ENCODE data around the gene MAGOH. TPM values are rescaled to one million over a fixed set of nuclear protein-coding genes. Genes with fewer than 3 reads are reported as not detected.
"Not testable (repeated sequence)": the region's sequence is repeated elsewhere in the genome, so short reads cannot be mapped to it uniquely, and the experiment has no call there.

Gene MAGOH
- polyA plus RNA-seq, 3 donors from 2014 or later, result 63.4 to 109 (median 109) TPM

DNA sequence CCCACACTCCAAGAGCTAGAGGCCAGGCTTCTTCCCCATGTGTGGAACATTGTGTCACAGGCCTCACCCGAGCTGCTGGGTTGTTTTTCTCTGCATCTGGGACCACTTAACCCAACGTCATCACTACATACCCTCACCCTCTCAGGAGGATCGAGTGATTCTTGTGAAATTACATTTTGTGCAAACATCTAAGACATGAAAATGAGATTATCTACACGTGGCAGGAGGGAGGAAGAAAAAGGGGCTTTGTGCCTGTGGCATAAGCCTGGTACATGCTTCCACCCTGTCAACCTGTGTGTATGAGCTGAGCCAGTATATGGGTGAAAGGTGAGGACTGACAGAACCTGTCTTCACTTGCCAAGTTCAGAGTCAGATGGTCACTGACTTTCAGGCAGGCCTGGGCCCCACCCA lies 40.1 kb downstream of the MAGOH start:
- H3K4me3 Mint-ChIP-seq, result peak overlapping the region; percentile 87 to 99 (median 96)
- peaks cover 9 to 18% (median 12%) of the 10 kb centered on the region in 3 donors for H3K36me3 Mint-ChIP-seq
- peaks cover 24 to 28% of the 10 kb centered on the region in 2 donors for H3K4me1 Mint-ChIP-seq
- H3K9me3 Mint-ChIP-seq, result no peaks in the 10 kb centered on the region
- peak overlapping the region; percentile 98 to 100 (median 100) for H3K27ac Mint-ChIP-seq
- H3K27me3 Mint-ChIP-seq (ENCODE audit: low read depth in 3 of 3), result peaks cover 3 to 9% (median 9%) of the 10 kb centered on the region in 3 donors
- DNase-seq, result no peak

- no peaks in the 10 kb centered on the region for H3K9me3 Mint-ChIP-seq
- H3K27ac Mint-ChIP-seq, result peak overlapping the region; percentile 98 to 100 (median 100)
- peak overlapping the region; percentile 87 to 99 (median 96) for H3K4me3 Mint-ChIP-seq
- H3K27me3 Mint-ChIP-seq (ENCODE audit: low read depth in 3 of 3), result peaks cover 3 to 9% (median 9%) of the 10 kb centered on the region in 3 donors
- no peak for DNase-seq
- H3K36me3 Mint-ChIP-seq, result peaks cover 2 to 11% (median 6%) of the 10 kb centered on the region in 3 donors
- peaks cover 24 to 28% of the 10 kb centered on the region in 2 donors for H3K4me1 Mint-ChIP-seq
Measured at GRCh38 chr1:53197291-53198200, 40.8 kb downstream of the MAGOH start.

- peaks cover 24 to 28% of the 10 kb centered on the region in 2 donors for H3K4me1 Mint-ChIP-seq
- DNase-seq, result peak; percentile 95 to 96 (median 95)
Measured at GRCh38 chr1:53196485-53197290, 41.6 kb downstream of the MAGOH start, which contains the start of gene CPT2. TSS of gene CPT2 (plus strand) at chr1:53196824. CDS start at chr1:53196944, 120 bp downstream.

DNA sequence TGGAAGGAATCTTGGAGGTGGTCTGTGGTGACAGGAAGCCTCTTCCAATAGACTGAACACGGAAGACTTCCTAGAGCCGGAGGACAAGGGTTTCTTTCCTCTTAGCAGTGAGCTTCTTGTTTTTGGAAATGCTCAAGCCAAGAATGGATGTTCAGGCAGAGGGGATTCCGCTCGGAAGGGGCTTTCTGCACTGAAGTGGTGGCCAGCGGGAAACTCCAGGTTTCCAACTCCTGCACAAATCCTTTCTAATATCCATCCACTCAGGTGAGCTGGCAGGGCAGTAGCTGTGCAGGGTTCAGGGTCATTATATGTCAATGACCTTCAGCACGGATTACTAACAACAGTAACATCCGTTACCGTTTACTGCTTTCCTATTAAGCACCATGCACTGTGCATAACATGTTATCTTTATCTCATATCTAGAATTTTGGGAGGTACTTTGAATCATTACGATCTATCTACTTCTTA lies 42.3 kb downstream of the MAGOH start:
- H3K27me3 Mint-ChIP-seq (ENCODE audit: low read depth in 3 of 3), result peaks cover 3 to 9% (median 9%) of the 10 kb centered on the region in 3 donors
- DNase-seq, result no peak
- H3K4me3 Mint-ChIP-seq, result peak overlapping the region; percentile 86 to 99 (median 96)

More at GRCh38 chr1:53196485-53197290, 41.6 kb downstream of the MAGOH start, which contains the start of gene CPT2:
- Mint-ChIP-seq H3K27ac (peak within 1 kb of the TSS; percentile 98 to 100 (median 100)), H3K9me3 (no peaks in the 10 kb centered on the region), H3K36me3 (peaks cover 0 to 6% (median 4%) of the 10 kb centered on the region in 3 donors), H3K27me3 (ENCODE audit: low read depth in 3 of 3) (peaks cover 3 to 9% (median 9%) of the 10 kb centered on the region in 3 donors), H3K4me3 (peak within 1 kb of the TSS; percentile 87 to 99 (median 96))

GRCh38 chr1:53195246-53196016 lies 42.9 kb downstream of the MAGOH start:
- peaks cover 24 to 28% of the 10 kb centered on the region in 2 donors for H3K4me1 Mint-ChIP-seq
- H3K36me3 Mint-ChIP-seq, result peaks cover 0 to 4% (median under 1%) of the 10 kb centered on the region in 3 donors
- H3K27me3 Mint-ChIP-seq (ENCODE audit: low read depth in 3 of 3), result peaks cover 3 to 9% (median 9%) of the 10 kb centered on the region in 3 donors
- peak overlapping the region in 4 of 5 donors; percentile 40 to 96 (median 72) for H3K4me3 Mint-ChIP-seq
- H3K27ac Mint-ChIP-seq, result peak overlapping the region; percentile 75 to 100 (median 96)
- no peaks in the 10 kb centered on the region for H3K9me3 Mint-ChIP-seq
- no peak for DNase-seq

More for the DNA sequence above, 42.3 kb downstream of the MAGOH start:
- Mint-ChIP-seq H3K27ac (peak overlapping the region; percentile 91 to 100 (median 96)), H3K4me1 (peaks cover 24 to 28% of the 10 kb centered on the region in 2 donors), H3K36me3 (peaks cover 0 to 6% (median 4%) of the 10 kb centered on the region in 3 donors), H3K9me3 (no peaks in the 10 kb centered on the region)

DNA sequence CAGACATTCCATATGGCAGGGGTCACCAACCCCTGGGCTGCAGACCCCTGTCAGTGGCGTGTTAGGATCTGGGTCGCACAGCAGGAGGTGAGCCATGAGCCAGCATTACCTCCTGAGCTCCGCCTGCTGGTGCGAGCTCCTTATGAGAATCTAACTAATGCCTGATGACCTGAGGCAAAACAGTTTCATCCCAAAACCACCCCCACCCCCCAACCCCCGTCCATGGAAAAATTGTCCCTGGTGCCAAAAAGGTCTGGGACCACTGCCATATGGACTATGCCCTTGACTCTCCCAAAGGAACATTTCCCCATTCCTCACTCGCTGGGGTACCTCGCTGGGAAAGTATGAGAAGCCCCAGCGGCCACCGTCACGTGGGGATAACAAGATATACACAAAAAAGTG lies 48.1 kb downstream of the MAGOH start:
- no peak overlapping the region for H3K4me3 Mint-ChIP-seq
- H3K27ac Mint-ChIP-seq, result no peak overlapping the region
- peaks cover 0 to 3% (median 0%) of the 10 kb centered on the region in 3 donors for H3K27me3 Mint-ChIP-seq (ENCODE audit: low read depth in 3 of 3)
- H3K4me1 Mint-ChIP-seq, result no peaks in the 10 kb centered on the region
- H3K36me3 Mint-ChIP-seq, result no peaks in the 10 kb centered on the region
- no peaks in the 10 kb centered on the region for H3K9me3 Mint-ChIP-seq
- DNase-seq, result no peak

- Mint-ChIP-seq H3K4me3 (no peak overlapping the region), H3K36me3 (no peaks in the 10 kb centered on the region), H3K27me3 (ENCODE audit: low read depth in 3 of 3) (peaks cover 0 to 3% (median 0%) of the 10 kb centered on the region in 3 donors), H3K9me3 (no peaks in the 10 kb centered on the region), H3K4me1 (no peaks in the 10 kb centered on the region), H3K27ac (peak overlapping the region in 1 of 6 donors; percentile 7)
- no peak for DNase-seq
Measured at GRCh38 chr1:53189061-53189460, 49.3 kb downstream of the MAGOH start.

DNA sequence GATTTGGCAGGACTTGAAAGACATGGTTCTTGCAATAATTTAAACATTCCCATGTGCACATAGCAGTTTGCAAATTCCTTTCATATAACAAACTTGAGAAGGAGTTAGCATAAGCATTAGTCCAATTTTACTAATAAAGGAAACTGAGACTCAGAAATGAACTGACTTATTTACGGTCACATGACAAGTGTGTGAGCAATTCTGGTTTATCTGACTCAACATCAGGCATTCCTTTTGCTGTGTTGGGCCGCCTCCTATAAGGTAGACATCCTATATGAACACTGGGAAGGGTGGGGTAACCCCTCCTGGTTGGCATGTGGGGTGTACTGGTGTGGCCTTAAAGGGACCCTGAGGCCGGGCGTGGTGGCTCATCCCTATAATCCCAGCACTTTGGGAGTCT lies 50.2 kb downstream of the MAGOH start:
- H3K36me3 Mint-ChIP-seq, result no peaks in the 10 kb centered on the region
- no peak overlapping the region for H3K4me3 Mint-ChIP-seq
- H3K9me3 Mint-ChIP-seq, result no peaks in the 10 kb centered on the region
- DNase-seq, result no peak
- H3K4me1 Mint-ChIP-seq, result no peaks in the 10 kb centered on the region
- no peak overlapping the region for H3K27ac Mint-ChIP-seq
- peaks cover 0 to 3% (median 0%) of the 10 kb centered on the region in 3 donors for H3K27me3 Mint-ChIP-seq (ENCODE audit: low read depth in 3 of 3)

GRCh38 chr1:53187401-53187800 lies 50.9 kb downstream of the MAGOH start:
- Mint-ChIP-seq H3K27me3 (ENCODE audit: low read depth in 3 of 3) (peaks cover 0 to 3% (median 0%) of the 10 kb centered on the region in 3 donors), H3K9me3 (no peaks in the 10 kb centered on the region), H3K36me3 (no peaks in the 10 kb centered on the region), H3K27ac (no peak overlapping the region), H3K4me1 (no peaks in the 10 kb centered on the region), H3K4me3 (no peak overlapping the region)
- no peak for DNase-seq

DNA sequence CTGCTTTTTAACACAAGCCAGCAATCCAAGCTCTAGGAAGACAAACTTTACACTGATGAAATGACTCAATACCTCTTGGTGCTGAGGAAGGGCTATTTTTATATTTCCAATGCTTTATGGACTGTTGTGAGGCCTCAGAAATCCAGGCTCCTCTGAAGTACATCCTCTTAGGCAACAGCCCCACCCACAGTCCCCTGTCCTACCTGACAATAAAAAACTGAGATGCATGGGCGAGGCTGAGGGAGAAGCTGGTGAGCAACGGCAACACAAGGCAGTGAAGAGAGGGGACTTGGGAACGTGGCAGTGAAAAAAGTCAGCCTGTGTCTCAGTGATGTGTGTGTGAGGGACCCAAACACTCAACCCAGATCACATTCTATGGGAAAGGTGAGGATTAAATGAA lies 51.8 kb downstream of the MAGOH start:
- Mint-ChIP-seq H3K36me3 (no peaks in the 10 kb centered on the region), H3K27me3 (ENCODE audit: low read depth in 3 of 3) (peaks cover 0 to 3% (median 0%) of the 10 kb centered on the region in 3 donors), H3K27ac (no peak overlapping the region), H3K4me1 (no peaks in the 10 kb centered on the region), H3K9me3 (no peaks in the 10 kb centered on the region), H3K4me3 (no peak overlapping the region)
- no peak for DNase-seq

DNA sequence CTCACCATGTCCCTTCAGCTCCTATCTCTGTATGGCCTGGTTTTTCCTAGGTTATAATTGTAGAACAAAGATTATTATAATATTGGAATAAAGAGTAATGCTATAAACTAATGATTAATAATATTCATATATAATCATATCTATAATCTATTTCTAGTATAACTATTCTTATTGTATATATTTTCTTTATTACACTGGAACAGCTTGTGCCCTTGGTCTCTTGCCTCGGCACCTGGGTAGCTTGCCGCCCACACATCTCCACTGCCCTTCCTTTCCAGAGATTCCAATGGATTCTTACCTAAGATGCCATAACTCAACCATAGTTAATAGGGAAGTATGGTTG lies 52.4 kb downstream of the MAGOH start:
- H3K4me3 Mint-ChIP-seq; DNase-seq; H3K27ac Mint-ChIP-seq; H3K9me3 Mint-ChIP-seq; H3K36me3 Mint-ChIP-seq; H3K4me1 Mint-ChIP-seq; H3K27me3 Mint-ChIP-seq (ENCODE audit: low read depth in 3 of 3): not testable (repeated sequence)

GRCh38 chr1:53183095-53183990 lies 55.0 kb downstream of the MAGOH start:
- H3K9me3 Mint-ChIP-seq, result no peaks in the 10 kb centered on the region
- DNase-seq, result no peak
- H3K36me3 Mint-ChIP-seq, result no peaks in the 10 kb centered on the region
- H3K27me3 Mint-ChIP-seq (ENCODE audit: low read depth in 3 of 3), result peaks cover 0 to 5% (median 0%) of the 10 kb centered on the region in 3 donors
- no peak overlapping the region for H3K27ac Mint-ChIP-seq
- H3K4me3 Mint-ChIP-seq, result no peak overlapping the region
- H3K4me1 Mint-ChIP-seq, result peaks cover 0 to 4% of the 10 kb centered on the region in 2 donors

All from immature natural killer cell (primary cell).